Ectodermal cell (in vitro differentiated cells): Measurements from ENCODE around the gene RNU1-3.
"Not testable (repeated sequence)": the region's sequence is repeated elsewhere in the genome, so short reads cannot be mapped to it uniquely, and the experiment has no call there.

ENCODE experiments used
- H3K27ac ChIP-seq: 2 replicates; pipeline ENCODE4 v1.7.0; 2013; ENCODE audit warnings: mild to moderate bottlenecking, low read depth, low read length; ENCODE audit not compliant: insufficient read depth, poor library complexity, severe bottlenecking
- H3K27me3 ChIP-seq: 2 replicates; pipeline ENCODE4 v1.7.0; 2013; ENCODE audit warnings: mild to moderate bottlenecking, low read length; ENCODE audit not compliant: insufficient read depth, control insufficient read depth, poor library complexity, severe bottlenecking
- H3K36me3 ChIP-seq: one replicate; pipeline ENCODE4 v1.7.0; 2013; ENCODE audit warnings: low read length; ENCODE audit not compliant: control insufficient read depth, insufficient read depth
- H3K4me1 ChIP-seq: one replicate; pipeline ENCODE4 v1.7.0; 2013; ENCODE audit warnings: low read length; ENCODE audit not compliant: control insufficient read depth, insufficient read depth
- H3K4me3 ChIP-seq: 2 replicates; pipeline ENCODE4 v1.7.0; 2013; ENCODE audit warnings: low read depth, low read length, control low read depth; ENCODE audit not compliant: insufficient read depth
- H3K9me3 ChIP-seq: 2 replicates; pipeline ENCODE4 v1.7.0; 2013; ENCODE audit warnings: mild to moderate bottlenecking, low read length, moderate library complexity; ENCODE audit not compliant: control insufficient read depth
- whole genome bisulfite sequencing, 2 experiments: methylation state at CpG; one replicate each; pipeline ENCODE4 v1.1.7; 2013; ENCODE audit warnings: missing lambda C conversion rate in 2 of 2; 5-methylcytosine and 5-hydroxymethylcytosine counted together

Gene RNU1-3

GRCh38 chr1:16625497-16626408 lies 41.0 kb downstream of the RNU1-3 start:
- WGBS, 2 experiments = 94% methylated on average over 25 of the region's 25 CpGs
- Histone ChIP-seq H3K9me3 (no peaks in the 10 kb centered on the region), H3K36me3 (peaks cover 26% of the 10 kb centered on the region)

GRCh38 chr1:16623812-16624719 lies 42.7 kb downstream of the RNU1-3 start:
- not testable (repeated sequence) for H3K27ac ChIP-seq, H3K4me3 ChIP-seq, H3K27me3 ChIP-seq, H3K9me3 ChIP-seq
- Histone ChIP-seq H3K4me1 (peaks cover 16% of the 10 kb centered on the region), H3K36me3 (peaks cover 19% of the 10 kb centered on the region)
- 92 to 93% methylated on average over 27 of the region's 27 CpGs for WGBS, 2 experiments

More at GRCh38 chr1:16625497-16626408, 41.0 kb downstream of the RNU1-3 start:
- no peak overlapping the region for H3K27ac ChIP-seq
- H3K4me3 ChIP-seq = no peak overlapping the region
- no peaks in the 10 kb centered on the region for H3K27me3 ChIP-seq
- peaks cover 4% of the 10 kb centered on the region for H3K4me1 ChIP-seq

- not testable (repeated sequence) for H3K4me3 ChIP-seq, H3K27me3 ChIP-seq, H3K27ac ChIP-seq, H3K9me3 ChIP-seq
- H3K36me3 ChIP-seq = peaks cover 16% of the 10 kb centered on the region
- peaks cover 16% of the 10 kb centered on the region for H3K4me1 ChIP-seq
- WGBS, 2 experiments = 90 to 91% methylated on average over 7 of the region's 7 CpGs
Observed at GRCh38 chr1:16623337-16623736, 43.4 kb downstream of the RNU1-3 start.

- not testable (repeated sequence) for H3K27me3 ChIP-seq, H3K27ac ChIP-seq, H3K4me3 ChIP-seq, H3K9me3 ChIP-seq
- peaks cover 15% of the 10 kb centered on the region for H3K36me3 ChIP-seq
- H3K4me1 ChIP-seq = peaks cover 23% of the 10 kb centered on the region
- 92% methylated on average over 9 of the region's 9 CpGs for WGBS, 2 experiments
Observed at GRCh38 chr1:16621681-16622315, 45.0 kb downstream of the RNU1-3 start.

- Histone ChIP-seq H3K4me3 (no peak overlapping the region), H3K27me3 (no peaks in the 10 kb centered on the region), H3K4me1 (peaks cover 23% of the 10 kb centered on the region), H3K9me3 (no peaks in the 10 kb centered on the region), H3K27ac (no peak overlapping the region), H3K36me3 (peaks cover 13% of the 10 kb centered on the region)
- WGBS, 2 experiments = 92 to 94% methylated on average over 2 of the region's 2 CpGs
Observed at GRCh38 chr1:16621300-16621658, 45.5 kb downstream of the RNU1-3 start.

- H3K36me3 ChIP-seq, H3K4me3 ChIP-seq, H3K9me3 ChIP-seq, H3K27me3 ChIP-seq: not testable (repeated sequence)
- Histone ChIP-seq H3K4me1 (peaks cover 23% of the 10 kb centered on the region), H3K27ac (peak overlapping the region; percentile 6)
- WGBS, 2 experiments = 83 to 85% methylated on average over 21 of the region's 21 CpGs
Observed at GRCh38 chr1:16619803-16620501, 46.8 kb downstream of the RNU1-3 start.

- Histone ChIP-seq H3K9me3 (no peaks in the 10 kb centered on the region), H3K36me3 (peaks cover 3% of the 10 kb centered on the region), H3K27me3 (peaks cover 21% of the 10 kb centered on the region), H3K4me3 (no peak overlapping the region), H3K27ac (no peak overlapping the region), H3K4me1 (peaks cover 34% of the 10 kb centered on the region)
- 83 to 85% methylated on average over 15 of the region's 15 CpGs for WGBS, 2 experiments
Observed at GRCh38 chr1:16618719-16619118, 48.0 kb downstream of the RNU1-3 start.

- WGBS, 2 experiments = 84 to 87% methylated on average over 7 of the region's 7 CpGs
- Histone ChIP-seq H3K27ac (no peak overlapping the region), H3K4me3 (no peak overlapping the region), H3K36me3 (peaks cover 3% of the 10 kb centered on the region), H3K9me3 (no peaks in the 10 kb centered on the region), H3K4me1 (peaks cover 35% of the 10 kb centered on the region), H3K27me3 (peaks cover 21% of the 10 kb centered on the region)
Observed at GRCh38 chr1:16617778-16618580, 48.8 kb downstream of the RNU1-3 start.

GRCh38 chr1:16617114-16617631 lies 49.6 kb downstream of the RNU1-3 start:
- Histone ChIP-seq H3K9me3 (no peaks in the 10 kb centered on the region), H3K36me3 (peaks cover 3% of the 10 kb centered on the region), H3K4me1 (peaks cover 39% of the 10 kb centered on the region), H3K27ac (no peak overlapping the region), H3K4me3 (no peak overlapping the region), H3K27me3 (peaks cover 28% of the 10 kb centered on the region)
- 88 to 90% methylated on average over 20 of the region's 20 CpGs for WGBS, 2 experiments
